ENCODE data around the gene PMEL. TPM values are rescaled to one million over a fixed set of nuclear protein-coding genes. Genes with fewer than 3 reads are reported as not detected.

The PMEL gene
- total RNA-seq, 1 experiment from 2014 or later, result 2.1 TPM

GRCh38 chr12:55937981-55938380 lies 27.9 kb downstream of the PMEL start:
- H3K4me3 Mint-ChIP-seq (ENCODE audit: low read depth, unreplicated experiment), result no peak overlapping the region
- peaks cover 22% of the 10 kb centered on the region for H3K4me1 Mint-ChIP-seq (ENCODE audit: low read depth, unreplicated experiment)
- H3K27me3 Mint-ChIP-seq (ENCODE audit: unreplicated experiment), result no peaks in the 10 kb centered on the region
- H3K9me3 Mint-ChIP-seq (ENCODE audit: low read depth, unreplicated experiment), result no peaks in the 10 kb centered on the region
- intact Hi-C loops (cut with micrococcal nuclease; ENCODE audit: unreplicated experiment), result no loop called here
- TF ChIP-seq CTCF (IDR thresholded peaks at IDR 0.05; ENCODE audit: unreplicated experiment), result no peak
- no peak overlapping the region for H3K27ac Mint-ChIP-seq (ENCODE audit: unreplicated experiment)
- CTCF ChIA-PET, result no interaction called here
- no TSS peak for BruUV-seq (replicated peaks)
- no peaks in the 10 kb centered on the region for H3K36me3 Mint-ChIP-seq (ENCODE audit: insufficient read depth, unreplicated experiment)
- DNase-seq, result no peak

- no peaks in the 10 kb centered on the region for H3K9me3 Mint-ChIP-seq (ENCODE audit: low read depth, unreplicated experiment)
- CTCF ChIA-PET, result interaction anchor here (0.6 kb wide), 2 partner anchors 58 to 141 kb away, joined by 3 read pairs; no protein-coding TSS in a partner anchor
- intact Hi-C loops (cut with micrococcal nuclease; ENCODE audit: unreplicated experiment), result no loop called here
- peaks cover 28% of the 10 kb centered on the region for H3K4me1 Mint-ChIP-seq (ENCODE audit: low read depth, unreplicated experiment)
- H3K36me3 Mint-ChIP-seq (ENCODE audit: insufficient read depth, unreplicated experiment), result peaks cover 19% of the 10 kb centered on the region
- no peak for DNase-seq
- BruUV-seq (replicated peaks), result no TSS peak
- H3K27ac Mint-ChIP-seq (ENCODE audit: unreplicated experiment), result no peak overlapping the region
- TF ChIP-seq CTCF (IDR thresholded peaks at IDR 0.05; ENCODE audit: unreplicated experiment), result no peak
- no peak overlapping the region for H3K4me3 Mint-ChIP-seq (ENCODE audit: low read depth, unreplicated experiment)
- no peaks in the 10 kb centered on the region for H3K27me3 Mint-ChIP-seq (ENCODE audit: unreplicated experiment)
Measured at GRCh38 chr12:55935738-55936151, 30.1 kb downstream of the PMEL start.

- DNase-seq, result no peak
- no peak overlapping the region for H3K27ac Mint-ChIP-seq (ENCODE audit: unreplicated experiment)
- no peaks in the 10 kb centered on the region for H3K9me3 Mint-ChIP-seq (ENCODE audit: low read depth, unreplicated experiment)
- intact Hi-C loops (cut with micrococcal nuclease; ENCODE audit: unreplicated experiment), result loop anchor here (5.0 kb wide), 2 partner anchors 93 to 197 kb away; no protein-coding TSS in a partner anchor
- no TSS peak for BruUV-seq (replicated peaks)
- H3K36me3 Mint-ChIP-seq (ENCODE audit: insufficient read depth, unreplicated experiment), result peaks cover 19% of the 10 kb centered on the region
- no peak overlapping the region for H3K4me3 Mint-ChIP-seq (ENCODE audit: low read depth, unreplicated experiment)
- peaks cover 31% of the 10 kb centered on the region for H3K4me1 Mint-ChIP-seq (ENCODE audit: low read depth, unreplicated experiment)
- H3K27me3 Mint-ChIP-seq (ENCODE audit: unreplicated experiment), result no peaks in the 10 kb centered on the region
- CTCF ChIA-PET, result no interaction called here
- TF ChIP-seq CTCF (IDR thresholded peaks at IDR 0.05; ENCODE audit: unreplicated experiment), result no peak
Measured at GRCh38 chr12:55934773-55935172, 31.1 kb downstream of the PMEL start.

GRCh38 chr12:55933799-55934742 lies 31.8 kb downstream of the PMEL start:
- no peak overlapping the region for H3K27ac Mint-ChIP-seq (ENCODE audit: unreplicated experiment)
- CTCF ChIA-PET, result interaction anchor here (0.6 to 3.2 kb wide), 4 partner anchors 61 to 253 kb away, joined by 3 to 9 read pairs (median 4); partner anchors contain the start of gene DNAJC14
- no TSS peak for BruUV-seq (replicated peaks)

More at GRCh38 chr12:55933799-55934742, 31.8 kb downstream of the PMEL start:
- peaks cover 33% of the 10 kb centered on the region for H3K4me1 Mint-ChIP-seq (ENCODE audit: low read depth, unreplicated experiment)
- intact Hi-C loops (cut with micrococcal nuclease; ENCODE audit: unreplicated experiment), result loop anchor here (5.0 kb wide), 2 partner anchors 93 to 197 kb away; no protein-coding TSS in a partner anchor
- no peaks in the 10 kb centered on the region for H3K27me3 Mint-ChIP-seq (ENCODE audit: unreplicated experiment)
- no peak for TF ChIP-seq CTCF (IDR thresholded peaks at IDR 0.05; ENCODE audit: unreplicated experiment)
- peaks cover 19% of the 10 kb centered on the region for H3K36me3 Mint-ChIP-seq (ENCODE audit: insufficient read depth, unreplicated experiment)
- DNase-seq, result no peak
- H3K4me3 Mint-ChIP-seq (ENCODE audit: low read depth, unreplicated experiment), result no peak overlapping the region
- H3K9me3 Mint-ChIP-seq (ENCODE audit: low read depth, unreplicated experiment), result no peaks in the 10 kb centered on the region
